Parathyroid adenoma (tissue), 2 donors: ENCODE results near the gene EFCAB6.

Experiments used
- H2AFZ ChIP-seq: fragments of 300-600 bp; sonication (generic); one replicate; pipeline ENCODE4 v1.7.0; 2017; ENCODE audit warnings: antibody characterized with exemption, mild to moderate bottlenecking
- H3K27ac ChIP-seq: fragments of 300-600 bp; sonication (generic); one replicate; pipeline ENCODE4 v1.7.0; 2017
- H3K27me3 ChIP-seq: fragments of 300-600 bp; sonication (generic); one replicate; pipeline ENCODE4 v1.7.0; 2017; ENCODE audit warnings: low read length; ENCODE audit not compliant: control insufficient read depth, insufficient read depth
- H3K36me3 ChIP-seq: fragments of 300-600 bp; sonication (generic); one replicate; pipeline ENCODE4 v1.7.0; 2017; ENCODE audit warnings: low read length; ENCODE audit not compliant: control insufficient read depth, insufficient read depth
- H3K4me1 ChIP-seq: fragments of 300-600 bp; sonication (generic); one replicate; pipeline ENCODE4 v1.7.0; 2017; ENCODE audit warnings: control low read depth
- H3K4me2 ChIP-seq: fragments of 300-600 bp; sonication (generic); one replicate; pipeline ENCODE4 v1.7.0; 2017; ENCODE audit warnings: low read length
- H3K4me3 ChIP-seq: fragments of 300-600 bp; sonication (generic); one replicate; pipeline ENCODE4 v1.7.0; 2017; ENCODE audit warnings: low read depth, low read length
- H3K79me2 ChIP-seq: fragments of 300-600 bp; sonication (generic); one replicate; pipeline ENCODE4 v1.7.0; 2017; ENCODE audit warnings: control low read depth
- H3K9ac ChIP-seq: fragments of 300-600 bp; sonication (generic); one replicate; pipeline ENCODE4 v1.7.0; 2017; ENCODE audit warnings: mild to moderate bottlenecking
- H3K9me3 ChIP-seq: fragments of 300-600 bp; sonication (generic); one replicate; pipeline ENCODE4 v1.7.0; 2017; ENCODE audit warnings: low read length; ENCODE audit not compliant: control insufficient read depth
- TF ChIP-seq, protein P1 (sequence below): fragments of 300-600 bp; sonication (generic); IDR thresholded peaks from one replicate; pipeline ENCODE4 v1.7.0; 2017; ENCODE audit warnings: antibody characterized with exemption, mild to moderate bottlenecking
- donor health status: primary hyperparathyroidism.

Gene EFCAB6

GRCh38 chr22:43483669-43484068 is 328.4 kb downstream of the EFCAB6 start:
- Histone ChIP-seq H3K9ac (no peak overlapping the region), H3K27ac (no peak overlapping the region), H3K27me3 (no peaks in the 10 kb centered on the region), H3K4me2 (no peak overlapping the region), H3K4me3 (no peak overlapping the region), H3K9me3 (no peaks in the 10 kb centered on the region), H2AFZ (no peak overlapping the region), H3K79me2 (no peaks in the 10 kb centered on the region), H3K36me3 (no peaks in the 10 kb centered on the region), H3K4me1 (no peaks in the 10 kb centered on the region)
- TF ChIP-seq, protein P1, sequence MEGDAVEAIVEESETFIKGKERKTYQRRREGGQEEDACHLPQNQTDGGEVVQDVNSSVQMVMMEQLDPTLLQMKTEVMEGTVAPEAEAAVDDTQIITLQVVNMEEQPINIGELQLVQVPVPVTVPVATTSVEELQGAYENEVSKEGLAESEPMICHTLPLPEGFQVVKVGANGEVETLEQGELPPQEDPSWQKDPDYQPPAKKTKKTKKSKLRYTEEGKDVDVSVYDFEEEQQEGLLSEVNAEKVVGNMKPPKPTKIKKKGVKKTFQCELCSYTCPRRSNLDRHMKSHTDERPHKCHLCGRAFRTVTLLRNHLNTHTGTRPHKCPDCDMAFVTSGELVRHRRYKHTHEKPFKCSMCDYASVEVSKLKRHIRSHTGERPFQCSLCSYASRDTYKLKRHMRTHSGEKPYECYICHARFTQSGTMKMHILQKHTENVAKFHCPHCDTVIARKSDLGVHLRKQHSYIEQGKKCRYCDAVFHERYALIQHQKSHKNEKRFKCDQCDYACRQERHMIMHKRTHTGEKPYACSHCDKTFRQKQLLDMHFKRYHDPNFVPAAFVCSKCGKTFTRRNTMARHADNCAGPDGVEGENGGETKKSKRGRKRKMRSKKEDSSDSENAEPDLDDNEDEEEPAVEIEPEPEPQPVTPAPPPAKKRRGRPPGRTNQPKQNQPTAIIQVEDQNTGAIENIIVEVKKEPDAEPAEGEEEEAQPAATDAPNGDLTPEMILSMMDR: no peak

- Histone ChIP-seq H3K9me3 (no peaks in the 10 kb centered on the region), H3K79me2 (no peaks in the 10 kb centered on the region), H3K36me3 (no peaks in the 10 kb centered on the region)
These were observed 328.8 kb downstream of the EFCAB6 start for GRCh38 chr22:43483266-43483665.

DNA sequence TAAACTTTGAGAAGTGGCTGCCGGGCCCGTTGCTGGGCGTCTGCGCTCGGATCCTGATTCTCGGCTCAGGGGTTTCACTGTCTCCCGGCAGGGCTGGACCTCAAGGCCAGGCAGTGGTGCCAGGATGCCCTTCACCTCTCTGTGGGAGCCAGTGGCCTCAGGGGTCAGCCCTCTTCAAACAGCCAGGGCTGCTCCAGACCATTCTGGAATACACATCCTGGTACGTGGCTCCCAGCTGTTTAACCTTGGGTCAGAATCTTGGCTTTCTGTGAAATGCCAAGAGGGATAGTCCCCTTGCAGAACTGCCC is 329.8 kb downstream of the EFCAB6 start:
- no peaks in the 10 kb centered on the region for H3K79me2 ChIP-seq
- no peaks in the 10 kb centered on the region for H3K9me3 ChIP-seq
- TF ChIP-seq, protein P1: no peak
- H3K36me3 ChIP-seq: no peaks in the 10 kb centered on the region
- no peak overlapping the region for H3K4me2 ChIP-seq
- no peak overlapping the region for H2AFZ ChIP-seq
- H3K9ac ChIP-seq: no peak overlapping the region
- no peaks in the 10 kb centered on the region for H3K4me1 ChIP-seq
- no peak overlapping the region for H3K4me3 ChIP-seq
- H3K27me3 ChIP-seq: no peaks in the 10 kb centered on the region
- H3K27ac ChIP-seq: no peak overlapping the region

More at GRCh38 chr22:43483266-43483665, 328.8 kb downstream of the EFCAB6 start:
- Histone ChIP-seq H3K9ac (no peak overlapping the region), H3K27ac (no peak overlapping the region), H2AFZ (no peak overlapping the region), H3K27me3 (no peaks in the 10 kb centered on the region), H3K4me2 (no peak overlapping the region), H3K4me3 (no peak overlapping the region), H3K4me1 (no peaks in the 10 kb centered on the region)
- TF ChIP-seq, protein P1: no peak

DNA sequence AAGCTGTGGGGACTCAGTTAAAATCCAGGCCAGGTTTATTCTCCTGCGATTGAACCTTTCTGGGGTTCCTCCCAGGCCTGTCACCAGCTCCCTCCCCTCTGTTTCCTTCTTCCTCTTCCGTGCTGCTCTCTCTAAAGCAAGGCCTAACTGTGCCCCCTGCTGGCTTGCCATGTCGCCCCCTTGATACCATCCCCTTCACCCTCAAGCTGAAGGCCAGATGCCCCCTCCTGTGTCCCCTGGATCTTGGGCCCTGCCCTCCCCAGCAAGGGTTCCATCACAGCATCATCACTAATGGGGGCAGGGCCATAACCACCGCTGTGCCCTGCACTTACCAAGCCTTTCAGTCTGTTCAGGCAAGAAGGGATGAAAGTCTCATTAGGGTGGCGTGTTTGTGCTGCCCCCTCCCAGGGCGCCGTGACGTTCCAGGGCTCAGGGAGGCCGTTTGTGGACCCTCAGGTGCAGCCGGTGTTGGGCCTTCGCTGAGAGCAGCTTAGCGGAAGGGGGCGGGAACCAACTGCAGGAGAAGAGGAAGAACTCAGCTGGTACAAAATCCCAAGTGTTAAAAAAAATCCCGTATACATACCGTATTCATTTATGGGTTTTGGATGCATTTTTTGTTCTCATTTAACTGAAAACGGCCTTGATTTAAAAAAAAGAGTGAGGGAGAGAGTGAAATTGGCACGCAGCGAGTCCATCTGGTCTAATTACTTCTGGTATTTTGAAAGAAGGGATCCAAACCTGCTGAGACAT is 330.4 kb downstream of the EFCAB6 start:
- Histone ChIP-seq H3K4me1 (no peaks in the 10 kb centered on the region), H3K27ac (no peak overlapping the region), H3K27me3 (no peaks in the 10 kb centered on the region), H2AFZ (no peak overlapping the region), H3K36me3 (no peaks in the 10 kb centered on the region), H3K9ac (no peak overlapping the region), H3K4me3 (no peak overlapping the region), H3K9me3 (no peaks in the 10 kb centered on the region), H3K79me2 (no peaks in the 10 kb centered on the region), H3K4me2 (no peak overlapping the region)
- TF ChIP-seq, protein P1: no peak

- Histone ChIP-seq H3K36me3 (no peaks in the 10 kb centered on the region), H3K9me3 (no peaks in the 10 kb centered on the region), H3K4me2 (no peak overlapping the region), H3K27me3 (no peaks in the 10 kb centered on the region), H3K9ac (no peak overlapping the region), H3K4me1 (no peaks in the 10 kb centered on the region), H3K27ac (no peak overlapping the region), H3K4me3 (no peak overlapping the region), H2AFZ (no peak overlapping the region), H3K79me2 (no peaks in the 10 kb centered on the region)
- TF ChIP-seq, protein P1: no peak
These were observed 332.1 kb downstream of the EFCAB6 start for GRCh38 chr22:43479962-43480361.
